Ovary (tissue), 9 donors: ENCODE results near the gene C1QA. TPM values are rescaled to one million over a fixed set of nuclear protein-coding genes. Genes with fewer than 3 reads are reported as not detected.
A peak's percentile ranks its signal among the peaks of the same experiment; 100 is the strongest.
"Not testable (repeated sequence)": the region's sequence is repeated elsewhere in the genome, so short reads cannot be mapped to it uniquely, and the experiment has no call there.

Experiments
- DNase-seq, 5 donors: peaks; one replicate each; pipeline ENCODE4 v3.0.0-alpha.2; 2019 to 2020
- H3K27ac ChIP-seq, 2 donors: fragments of 200-600 bp; one replicate each; pipeline versions ENCODE4 v1.5.1 to v1.8.0; 2019 to 2022
- H3K27me3 ChIP-seq: fragments of 200-600 bp; one replicate; pipeline ENCODE4 v1.8.0; 2022
- H3K36me3 ChIP-seq: fragments of 200-600 bp; sonication (generic); one replicate; pipeline ENCODE4 v1.5.1; 2019
- H3K4me1 ChIP-seq: one replicate; pipeline ENCODE4 v1.8.1; 2013; ENCODE audit warnings: mild to moderate bottlenecking, moderate library complexity; ENCODE audit not compliant: insufficient read depth
- H3K4me3 ChIP-seq: fragments of 200-600 bp; sonication (generic); one replicate; pipeline ENCODE4 v1.5.1; 2017
- H3K9me3 ChIP-seq, 2 donors: fragments of 200-600 bp in 1 of 2; sonication (generic) in 1 of 2; one replicate each; pipeline versions ENCODE4 v1.5.1 to v1.8.1; 2013 to 2019; ENCODE audit warnings: mild to moderate bottlenecking in 1 of 2, moderate library complexity in 1 of 2
- CTCF ChIP-seq, 3 donors: fragments of 450-650 bp in 2 of 3; fragments of 200-600 bp in 1 of 3; IDR thresholded peaks; one replicate each; pipeline versions ENCODE4 v1.5.1 to v1.8.0; 2016 to 2022; ENCODE audit warnings: antibody characterized with exemption in 3 of 3, mild to moderate bottlenecking in 1 of 3
- EP300 ChIP-seq: sonication (generic); formaldehyde crosslinking; IDR thresholded peaks from one replicate; pipeline ENCODE4 v1.6.1; 2017; ENCODE audit warnings: antibody characterized with exemption
- POLR2A ChIP-seq: fragments of 450-650 bp; IDR thresholded peaks from one replicate; pipeline ENCODE4 v1.6.1; 2017; ENCODE audit warnings: antibody characterized with exemption, mild to moderate bottlenecking, moderate library complexity
- WGBS, 3 donors: extraction: QIAGEN DNeasy Blood & Tissue Kit in 1 of 3; methylation state at CpG; one replicate each; pipeline versions ENCODE4 v1.1.5 to v1.1.7; 2013 to 2017; 5-methylcytosine and 5-hydroxymethylcytosine counted together
- intact Hi-C, 4 donors: fragments of 100-400 bp; cut with DNase I; formaldehyde crosslinking; loops; one replicate each; pipeline versions ENCODE4 v1.11.0 to v1.15.1; 2022 to 2023
- polyA plus RNA-seq, 2 donors: library from polyadenylated mRNA; stranded (reverse); fragments of 200-250 nt in 1 of 2; fragments of 350-450 nt in 1 of 2; fragmentation: Illumina TruSeq in 1 of 2; extraction: RNeasy Lipid Tissue Mini Kit (QIAGEN cat#74804) in 1 of 2; gene quantifications; one replicate each; pipeline ENCODE4 v1.2.3, GENCODE V29; 2013 to 2014
- total RNA-seq, 7 donors: library from RNA; depleted of rRNA in 2 of 7; stranded (reverse); fragments of >200 nt in 2 of 7; fragmentation: NEBNext Ultra II Directional in 3 of 7; extraction: Animal tissue kit (Norgen Biotek cat#: 25700) in 3 of 7; gene quantifications; one replicate each; pipeline versions ENCODE4 v1.1.0 to v1.2.4, GENCODE V29; 2016 to 2023
- donor health status: DM: no; HTN: no; CAD: no; lungs with moderate emphysema.
- donor health status: DM: no; HTN: no; CAD: no.
- donor health status: Bipolar disorder and iron deficiency.
- donor health status: DM: yes; HTN: yes; CAD: no.
- donor health status: DM: no; HTN: no; CAD: no.
- donor health status: DM: yes; HTN: yes; CAD: no.

C1QA gene
- total and polyA plus RNA-seq, 9 donors = 26.8 to 89.6 (median 52.7) TPM

DNA sequence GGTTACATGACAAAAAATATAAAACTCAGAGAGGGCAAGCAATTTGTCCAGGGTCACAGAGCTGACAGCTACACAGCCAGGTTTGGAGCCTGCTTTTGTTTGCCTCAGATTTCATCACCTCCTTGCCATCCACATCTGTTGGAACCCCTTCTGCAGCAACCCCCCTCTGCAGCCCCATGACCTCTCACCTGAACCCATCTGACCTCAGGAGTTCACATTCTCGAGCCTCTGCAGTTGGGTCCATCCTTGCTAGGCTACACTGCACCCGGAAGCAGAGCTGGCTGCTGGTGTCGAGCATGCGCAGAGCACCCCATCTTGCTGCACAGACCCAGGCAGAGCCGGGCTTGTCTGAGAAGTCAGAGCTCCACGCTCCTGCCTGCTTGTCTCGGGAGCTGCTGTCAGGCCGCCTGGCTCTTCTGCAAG, 26.6 kb downstream of the C1QA start:
- no peak for TF ChIP-seq POLR2A
- no peak for TF ChIP-seq CTCF (IDR thresholded peaks at IDR 0.05)
- TF ChIP-seq EP300 = no peak
- 68 to 80% (median 74%) methylated on average over 8 of the region's 8 CpGs for WGBS, 3 donors
- Histone ChIP-seq H3K36me3 (no peaks in the 10 kb centered on the region), H3K9me3 (no peaks in the 10 kb centered on the region), H3K4me3 (no peak overlapping the region), H3K4me1 (no peaks in the 10 kb centered on the region), H3K27me3 (no peaks in the 10 kb centered on the region), H3K27ac (no peak overlapping the region)
- DNase-seq = no peak
- intact Hi-C loops = no loop called here

DNA sequence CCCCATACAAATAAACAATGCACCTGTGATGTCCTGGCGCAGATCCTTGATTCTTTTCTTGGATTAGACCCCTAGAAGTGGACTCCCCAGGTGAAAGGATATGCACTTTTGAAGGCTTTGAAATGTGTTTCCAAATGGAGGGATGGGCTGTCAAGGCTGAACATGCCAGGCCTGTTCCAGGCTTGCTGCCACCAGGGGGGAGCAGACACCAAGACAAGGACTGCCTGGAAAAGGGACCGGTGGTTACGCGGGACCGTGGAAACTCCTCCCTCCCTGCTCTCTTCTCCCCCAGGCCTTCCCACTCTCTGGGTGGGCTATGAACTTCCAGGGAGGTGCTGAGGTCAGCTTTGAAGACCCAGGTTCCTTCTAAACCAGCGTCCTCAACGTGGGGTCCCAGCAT, 29.3 kb downstream of the C1QA start:
- Histone ChIP-seq H3K27ac (no peak overlapping the region), H3K4me3 (no peak overlapping the region), H3K27me3 (no peaks in the 10 kb centered on the region), H3K4me1 (no peaks in the 10 kb centered on the region), H3K9me3 (no peaks in the 10 kb centered on the region), H3K36me3 (no peaks in the 10 kb centered on the region)
- WGBS, 3 donors = 23 to 32% (median 29%) methylated on average over 7 of the region's 7 CpGs
- TF ChIP-seq EP300 (no peak), CTCF (IDR thresholded peaks at IDR 0.05) (peak in 2 of 3 donors; percentile 9 to 26)
- peak in 3 of 5 donors; percentile 41 to 62 (median 46) for DNase-seq
- intact Hi-C loops = no loop called here

GRCh38 chr1:22666412-22666811, 30.0 kb downstream of the C1QA start:
- Histone ChIP-seq H3K27me3 (no peaks in the 10 kb centered on the region), H3K9me3 (no peaks in the 10 kb centered on the region), H3K36me3 (no peaks in the 10 kb centered on the region), H3K4me1 (no peaks in the 10 kb centered on the region), H3K4me3 (no peak overlapping the region), H3K27ac (no peak overlapping the region)
- intact Hi-C loops = no loop called here
- TF ChIP-seq CTCF (IDR thresholded peaks at IDR 0.05) (no peak), POLR2A (no peak), EP300 (no peak)
- 21 to 34% (median 26%) methylated on average over 2 of the region's 2 CpGs for WGBS, 3 donors
- no peak for DNase-seq

- H3K4me3 ChIP-seq, H3K27me3 ChIP-seq, H3K27ac ChIP-seq, H3K9me3 ChIP-seq, H3K4me1 ChIP-seq, intact Hi-C loops, H3K36me3 ChIP-seq, DNase-seq: not testable (repeated sequence)
- 68 to 90% (median 90%) methylated on average over 2 of the region's 2 CpGs for WGBS, 3 donors
These were observed 32.4 kb downstream of the C1QA start for GRCh38 chr1:22668840-22669239.

DNA sequence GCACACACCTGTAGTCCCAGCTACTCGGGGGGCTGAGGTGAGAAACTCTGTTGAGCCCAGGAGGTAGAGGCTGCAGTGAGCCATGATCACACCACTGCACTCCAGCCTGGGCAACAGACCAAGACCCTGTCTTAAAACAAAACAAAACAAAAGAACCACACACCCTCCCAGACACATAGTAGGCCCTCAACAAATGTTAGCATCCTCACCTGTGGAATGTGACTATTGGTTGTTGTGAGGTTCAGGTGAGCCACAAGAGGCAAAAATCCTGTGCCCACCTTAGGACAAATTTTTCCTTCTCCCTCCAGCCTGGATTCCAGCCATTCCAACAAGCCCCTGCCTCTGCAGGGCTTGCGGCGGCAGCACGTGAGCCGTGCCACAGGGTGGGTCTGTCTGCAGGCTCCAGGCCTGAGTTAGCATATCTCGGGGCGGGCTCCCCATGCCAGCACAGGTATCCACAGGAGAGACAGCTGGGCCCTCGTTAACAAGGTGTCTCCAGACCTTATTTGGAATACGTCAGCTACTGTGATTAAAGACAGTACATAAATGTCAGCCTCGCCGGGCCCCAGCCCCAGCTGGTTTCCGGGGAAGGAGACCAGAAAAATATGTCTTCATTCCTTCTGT, 34.0 kb downstream of the C1QA start:
- Histone ChIP-seq H3K4me3 (no peak overlapping the region), H3K36me3 (no peaks in the 10 kb centered on the region), H3K27ac (no peak overlapping the region), H3K4me1 (no peaks in the 10 kb centered on the region), H3K27me3 (no peaks in the 10 kb centered on the region), H3K9me3 (no peaks in the 10 kb centered on the region)
- TF ChIP-seq CTCF (IDR thresholded peaks at IDR 0.05) (no peak), EP300 (no peak), POLR2A (no peak)
- no peak for DNase-seq
- WGBS, 3 donors = 50 to 62% (median 56%) methylated on average over 10 to 12 of the region's 12 CpGs
- intact Hi-C loops = no loop called here
